ENCODE measurements around the gene VTI1A.

- TF ChIP-seq THAP7 (CRISPR knock-in tag; IDR thresholded peaks at IDR 0.05), result no peak
- no peak for TF ChIP-seq DZIP1 (CRISPR knock-in tag; IDR thresholded peaks at IDR 0.05)
- TF ChIP-seq ZNF720 (CRISPR knock-in tag; IDR thresholded peaks at IDR 0.05), result no peak
- no peak for TF ChIP-seq DNMT3B (CRISPR knock-in tag; conservative IDR thresholded peaks at IDR 0.05)
- TF ChIP-seq CTCF (CRISPR knock-in tag; IDR thresholded peaks at IDR 0.05), result no peak
- TF ChIP-seq KLF9 (CRISPR knock-in tag; IDR thresholded peaks at IDR 0.05; ENCODE audit: low read depth), result no peak
- TF ChIP-seq ZNF510 (CRISPR knock-in tag; IDR thresholded peaks at IDR 0.05; ENCODE audit: low read depth), result no peak
Observed at GRCh38 chr10:112517451-112517862, 70.4 kb downstream of the VTI1A start.

Measured in HepG2 (cell line).